Retina (tissue), 1 donor: ENCODE measurements around the gene INPP4B.

ENCODE experiments used
- DNase-seq: peaks from one replicate; pipeline ENCODE4 v3.0.0-alpha.2; 2016

The INPP4B gene

GRCh38 chr4:142284402-142285221 is 561.5 kb downstream of the INPP4B start:
- no peak for DNase-seq

- no peak for DNase-seq
These were observed 563.1 kb downstream of the INPP4B start for GRCh38 chr4:142282870-142283431.

GRCh38 chr4:142281999-142282398 is 564.1 kb downstream of the INPP4B start:
- DNase-seq: no peak

GRCh38 chr4:142278663-142279062 is 567.4 kb downstream of the INPP4B start:
- no peak for DNase-seq

GRCh38 chr4:142278171-142278570 is 567.9 kb downstream of the INPP4B start:
- no peak for DNase-seq

GRCh38 chr4:142274137-142274536 is 572.0 kb downstream of the INPP4B start:
- DNase-seq: no peak

- no peak for DNase-seq
These were observed 573.6 kb downstream of the INPP4B start for GRCh38 chr4:142272452-142272851.

GRCh38 chr4:142271832-142272231 is 574.3 kb downstream of the INPP4B start:
- DNase-seq: no peak

- DNase-seq: no peak
These were observed 579.0 kb downstream of the INPP4B start for GRCh38 chr4:142267101-142267500.

- no peak for DNase-seq
These were observed 580.2 kb downstream of the INPP4B start for GRCh38 chr4:142265946-142266345.

- no peak for DNase-seq
These were observed 580.6 kb downstream of the INPP4B start for GRCh38 chr4:142265536-142265935.

- DNase-seq: no peak
These were observed 581.1 kb downstream of the INPP4B start for GRCh38 chr4:142264961-142265360.

GRCh38 chr4:142262956-142263355 is 583.1 kb downstream of the INPP4B start:
- no peak for DNase-seq

GRCh38 chr4:142248946-142249345 is 597.2 kb downstream of the INPP4B start:
- no peak for DNase-seq

- no peak for DNase-seq
These were observed 602.8 kb downstream of the INPP4B start for GRCh38 chr4:142243255-142243654.

- DNase-seq: no peak
These were observed 603.9 kb downstream of the INPP4B start for GRCh38 chr4:142242156-142242555.

GRCh38 chr4:142238589-142238988 is 607.5 kb downstream of the INPP4B start:
- DNase-seq: no peak

- no peak for DNase-seq
These were observed 609.8 kb downstream of the INPP4B start for GRCh38 chr4:142236268-142236667.

GRCh38 chr4:142231787-142232186 is 614.3 kb downstream of the INPP4B start:
- DNase-seq: no peak

- no peak for DNase-seq
These were observed 615.1 kb downstream of the INPP4B start for GRCh38 chr4:142230991-142231390.

- DNase-seq: no peak
These were observed 620.1 kb downstream of the INPP4B start for GRCh38 chr4:142226014-142226413.

GRCh38 chr4:142222127-142222526 is 624.0 kb downstream of the INPP4B start:
- DNase-seq: no peak

- DNase-seq: no peak
These were observed 627.4 kb downstream of the INPP4B start for GRCh38 chr4:142218726-142219125.

GRCh38 chr4:142211444-142211843 is 634.7 kb downstream of the INPP4B start:
- no peak for DNase-seq

GRCh38 chr4:142203505-142203904 is 642.6 kb downstream of the INPP4B start:
- DNase-seq: no peak
